NK-92 (cell line): ENCODE results near the gene KLHL29.
"Not testable (repeated sequence)": the region's sequence is repeated elsewhere in the genome, so short reads cannot be mapped to it uniquely, and the experiment has no call there.

Experiments
- DNase-seq: peaks from one replicate; lab custom pipeline; 2025; ENCODE audit not compliant: unreplicated experiment; lab: John Stamatoyannopoulos, UW

The KLHL29 gene

GRCh38 chr2:23384551-23385343 is at the start of gene KLHL29:
Gene KLHL29 (plus strand): TSS chr2:23385179. CDS start chr2:23562197, 177,018 bp downstream.
- DNase-seq, result no peak

GRCh38 chr2:23335550-23335949 is 49.4 kb upstream of the KLHL29 start:
- no peak for DNase-seq

GRCh38 chr2:23342075-23342474 is 42.9 kb upstream of the KLHL29 start:
- DNase-seq, result no peak

GRCh38 chr2:23346029-23346428 is 39.0 kb upstream of the KLHL29 start:
- no peak for DNase-seq

GRCh38 chr2:23346781-23347180 is 38.2 kb upstream of the KLHL29 start:
- DNase-seq, result no peak

GRCh38 chr2:23347471-23348092 is 37.4 kb upstream of the KLHL29 start:
- no peak for DNase-seq

- DNase-seq, result not testable (repeated sequence)
Observed at GRCh38 chr2:23348093-23348481, 36.9 kb upstream of the KLHL29 start.

- DNase-seq, result no peak
Observed at GRCh38 chr2:23349508-23349907, 35.5 kb upstream of the KLHL29 start.

- no peak for DNase-seq
Observed at GRCh38 chr2:23350041-23350791, 34.8 kb upstream of the KLHL29 start.

GRCh38 chr2:23350792-23351355 is 34.1 kb upstream of the KLHL29 start:
- DNase-seq, result no peak

- no peak for DNase-seq
Observed at GRCh38 chr2:23351388-23352141, 33.4 kb upstream of the KLHL29 start.

- no peak for DNase-seq
Observed at GRCh38 chr2:23354554-23354953, 30.4 kb upstream of the KLHL29 start.

GRCh38 chr2:23355001-23355400 is 30.0 kb upstream of the KLHL29 start:
- no peak for DNase-seq

GRCh38 chr2:23356711-23357110 is 28.3 kb upstream of the KLHL29 start:
- DNase-seq, result no peak

- no peak for DNase-seq
Observed at GRCh38 chr2:23359631-23360567, 25.1 kb upstream of the KLHL29 start.

- DNase-seq, result no peak
Observed at GRCh38 chr2:23360571-23361125, 24.3 kb upstream of the KLHL29 start.

- DNase-seq, result no peak
Observed at GRCh38 chr2:23361152-23361551, 23.8 kb upstream of the KLHL29 start.

GRCh38 chr2:23363268-23363667 is 21.7 kb upstream of the KLHL29 start:
- no peak for DNase-seq

GRCh38 chr2:23363831-23364230 is 21.1 kb upstream of the KLHL29 start:
- no peak for DNase-seq
